Fibroblast of pulmonary artery (primary cell): ENCODE measurements around the gene CFB.

ENCODE experiments used
- DNase-seq: peaks from one replicate; pipeline ENCODE4 v3.0.0-alpha.2; 2010; ENCODE audit warnings: low read depth
- H3K4me3 ChIP-seq: replicated peaks from 2 replicates; pipeline ENCODE4 v1.5.1; 2011; ENCODE audit warnings: low read depth, mild to moderate bottlenecking, control low read depth, low read length, moderate library complexity
- TF ChIP-seq, protein P1 (sequence below): IDR thresholded peaks from 2 replicates; pipeline ENCODE4 v1.5.1; 2011; ENCODE audit warnings: mild to moderate bottlenecking, control low read depth, low read length, inconsistent platforms; ENCODE audit errors: missing control alignments

Gene CFB

DNA sequence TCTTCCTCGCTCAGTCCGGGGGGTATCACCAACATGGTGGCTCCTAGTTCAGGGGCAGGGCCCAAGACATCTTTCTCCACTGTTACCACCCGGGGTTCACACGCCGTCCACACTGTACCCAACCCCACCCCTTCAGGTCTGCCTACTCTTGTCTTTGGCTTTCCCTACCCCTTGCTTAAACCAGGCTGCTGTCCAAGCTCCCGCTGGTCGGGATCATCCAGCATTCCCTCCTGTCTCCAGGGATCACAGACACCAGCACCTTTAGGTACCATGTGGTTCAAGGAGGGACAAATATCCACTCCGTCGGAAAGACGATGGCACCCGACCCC is 12.5 kb downstream of the CFB start:
- peak overlapping the region; percentile 100 for H3K4me3 ChIP-seq
- DNase-seq: no peak
- TF ChIP-seq, protein P1, sequence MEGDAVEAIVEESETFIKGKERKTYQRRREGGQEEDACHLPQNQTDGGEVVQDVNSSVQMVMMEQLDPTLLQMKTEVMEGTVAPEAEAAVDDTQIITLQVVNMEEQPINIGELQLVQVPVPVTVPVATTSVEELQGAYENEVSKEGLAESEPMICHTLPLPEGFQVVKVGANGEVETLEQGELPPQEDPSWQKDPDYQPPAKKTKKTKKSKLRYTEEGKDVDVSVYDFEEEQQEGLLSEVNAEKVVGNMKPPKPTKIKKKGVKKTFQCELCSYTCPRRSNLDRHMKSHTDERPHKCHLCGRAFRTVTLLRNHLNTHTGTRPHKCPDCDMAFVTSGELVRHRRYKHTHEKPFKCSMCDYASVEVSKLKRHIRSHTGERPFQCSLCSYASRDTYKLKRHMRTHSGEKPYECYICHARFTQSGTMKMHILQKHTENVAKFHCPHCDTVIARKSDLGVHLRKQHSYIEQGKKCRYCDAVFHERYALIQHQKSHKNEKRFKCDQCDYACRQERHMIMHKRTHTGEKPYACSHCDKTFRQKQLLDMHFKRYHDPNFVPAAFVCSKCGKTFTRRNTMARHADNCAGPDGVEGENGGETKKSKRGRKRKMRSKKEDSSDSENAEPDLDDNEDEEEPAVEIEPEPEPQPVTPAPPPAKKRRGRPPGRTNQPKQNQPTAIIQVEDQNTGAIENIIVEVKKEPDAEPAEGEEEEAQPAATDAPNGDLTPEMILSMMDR: no peak

DNA sequence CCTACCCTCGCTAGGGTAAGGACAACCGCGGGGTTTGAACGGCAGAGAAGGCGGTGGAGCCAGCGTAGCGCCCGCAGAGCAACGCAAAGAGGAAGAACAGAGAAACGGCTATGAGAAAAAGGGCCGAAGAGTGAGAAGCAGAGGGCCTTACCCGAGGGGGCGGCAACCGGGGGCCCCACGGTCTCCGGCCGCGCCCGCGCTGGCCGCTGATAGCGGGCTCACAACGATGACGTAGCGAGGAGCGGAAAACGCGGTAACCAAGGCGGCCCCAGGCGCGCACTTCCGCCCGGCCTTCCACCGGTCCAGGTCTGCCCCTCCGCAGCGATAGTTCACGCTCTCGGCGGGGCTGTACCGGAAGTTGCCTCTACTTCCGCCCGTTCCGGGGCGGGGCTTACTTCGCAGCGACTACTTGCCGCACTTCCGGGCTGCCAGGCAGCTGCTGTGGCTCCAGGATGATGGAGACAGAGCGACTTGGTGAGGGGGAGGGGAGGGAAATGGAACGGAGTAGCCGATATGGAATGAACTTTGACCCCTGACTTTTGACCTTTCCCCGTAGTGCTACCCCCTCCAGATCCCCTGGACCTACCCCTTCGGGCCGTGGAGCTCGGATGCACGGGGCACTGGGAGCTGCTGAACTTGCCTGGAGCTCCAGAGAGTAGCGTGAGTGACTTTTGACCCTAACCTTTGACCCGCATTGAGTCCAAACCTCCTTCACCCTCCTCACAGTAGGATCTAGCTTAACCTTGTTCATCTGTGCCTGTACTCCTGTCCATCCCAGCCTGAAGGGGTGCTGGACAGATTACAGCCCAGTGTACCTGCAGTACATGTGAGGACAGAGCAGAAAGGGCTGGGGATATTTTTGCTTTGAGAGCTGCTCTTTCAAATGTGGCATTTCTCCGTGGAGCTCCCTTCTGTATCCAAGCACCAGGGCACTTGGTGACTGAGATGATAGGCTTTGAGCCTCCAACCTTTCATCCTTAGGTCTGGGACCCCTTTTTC is 13.1 kb downstream of the CFB start, which contains the start of the genes NELFE and SKIC2:
Gene NELFE, minus strand, starts transcription at position 231 of the 999 bp plus-strand sequence. CDS start 525 bp downstream, outside the sequence.
Gene SKIC2, plus strand, starts transcription at position 435 of the 999 bp plus-strand sequence. Its CDS starts 18 bp downstream, at position 453.
- peak; percentile 98 for DNase-seq
- peak within 1 kb of the TSS; percentile 100 for H3K4me3 ChIP-seq
- TF ChIP-seq, protein P1: no peak

- no peak for DNase-seq
- no peak overlapping the region for H3K4me3 ChIP-seq
- TF ChIP-seq, protein P1: no peak
These were observed 15.7 kb downstream of the CFB start for GRCh38 chr6:31961616-31962015.

- H3K4me3 ChIP-seq: no peak overlapping the region
- no peak for DNase-seq
- TF ChIP-seq, protein P1: no peak
These were observed 18.0 kb downstream of the CFB start for GRCh38 chr6:31963921-31964320.

- DNase-seq: no peak
- H3K4me3 ChIP-seq: no peak overlapping the region
- TF ChIP-seq, protein P1: no peak
These were observed 19.8 kb downstream of the CFB start for GRCh38 chr6:31965700-31966099.

DNA sequence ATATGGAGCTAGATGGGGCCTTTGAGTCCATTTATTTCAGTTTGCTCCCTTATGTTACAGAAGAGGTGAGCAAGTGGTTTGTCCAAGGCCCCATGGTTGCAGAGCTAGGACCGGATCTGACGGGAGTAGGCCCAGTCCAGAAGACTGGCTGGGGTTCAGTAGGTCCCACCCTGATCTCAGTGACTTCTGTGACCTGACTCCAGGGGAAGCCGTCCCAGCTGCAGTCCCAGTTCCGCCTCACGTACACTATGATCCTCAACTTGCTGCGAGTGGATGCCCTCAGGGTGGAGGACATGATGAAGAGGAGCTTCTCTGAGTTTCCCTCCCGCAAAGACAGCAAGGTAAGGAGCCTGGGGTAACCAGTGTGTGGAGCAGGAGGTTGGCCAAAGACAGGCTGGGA is 20.6 kb downstream of the CFB start:
- no peak for DNase-seq
- H3K4me3 ChIP-seq: no peak overlapping the region
- TF ChIP-seq, protein P1: no peak
